Measurements from ENCODE around the gene RPS16.
"Not testable (repeated sequence)": the region's sequence is repeated elsewhere in the genome, so short reads cannot be mapped to it uniquely, and the experiment has no call there.

The RPS16 gene

GRCh38 chr19:39472746-39473442, 37.1 kb upstream of the RPS16 start:
- no peak overlapping the region for H3K4me3 ChIP-seq (ENCODE audit: low read depth, low read length)
- H3K9me3 ChIP-seq (ENCODE audit: control insufficient read depth, insufficient read depth, low read length) = no peaks in the 10 kb centered on the region
- no peak overlapping the region for H3K9ac ChIP-seq (ENCODE audit: low read depth, low read length)
- peaks cover 83% of the 10 kb centered on the region for H3K36me3 ChIP-seq (ENCODE audit: control insufficient read depth, insufficient read depth, low read length)
- no peaks in the 10 kb centered on the region for H3K27me3 ChIP-seq (ENCODE audit: control insufficient read depth, insufficient read depth, low read length)
- H3K4me1 ChIP-seq (ENCODE audit: control insufficient read depth, insufficient read depth, low read length) = no peaks in the 10 kb centered on the region
- no peak overlapping the region for H3K27ac ChIP-seq (ENCODE audit: low read depth, low read length)

- H3K4me1 ChIP-seq (ENCODE audit: control insufficient read depth, insufficient read depth, low read length) = no peaks in the 10 kb centered on the region
- H3K36me3 ChIP-seq (ENCODE audit: control insufficient read depth, insufficient read depth, low read length) = peaks cover 91% of the 10 kb centered on the region
- H3K27ac ChIP-seq (ENCODE audit: low read depth, low read length) = no peak overlapping the region
Measured at GRCh38 chr19:39471756-39472536, 36.2 kb upstream of the RPS16 start.

GRCh38 chr19:39470724-39471339, 35.1 kb upstream of the RPS16 start:
- H3K36me3 ChIP-seq (ENCODE audit: control insufficient read depth, insufficient read depth, low read length) = peaks cover 90% of the 10 kb centered on the region
- H3K4me1 ChIP-seq (ENCODE audit: control insufficient read depth, insufficient read depth, low read length) = no peaks in the 10 kb centered on the region
- H3K9ac ChIP-seq (ENCODE audit: low read depth, low read length) = no peak overlapping the region
- no peak overlapping the region for H3K4me3 ChIP-seq (ENCODE audit: low read depth, low read length)
- H3K9me3 ChIP-seq (ENCODE audit: control insufficient read depth, insufficient read depth, low read length) = no peaks in the 10 kb centered on the region
- H3K27ac ChIP-seq (ENCODE audit: low read depth, low read length) = no peak overlapping the region
- no peaks in the 10 kb centered on the region for H3K27me3 ChIP-seq (ENCODE audit: control insufficient read depth, insufficient read depth, low read length)

More at GRCh38 chr19:39471756-39472536, 36.2 kb upstream of the RPS16 start:
- Histone ChIP-seq H3K9me3 (ENCODE audit: control insufficient read depth, insufficient read depth, low read length) (no peaks in the 10 kb centered on the region), H3K27me3 (ENCODE audit: control insufficient read depth, insufficient read depth, low read length) (no peaks in the 10 kb centered on the region), H3K4me3 (ENCODE audit: low read depth, low read length) (no peak overlapping the region), H3K9ac (ENCODE audit: low read depth, low read length) (no peak overlapping the region)

- Histone ChIP-seq H3K36me3 (ENCODE audit: control insufficient read depth, insufficient read depth, low read length) (peaks cover 94% of the 10 kb centered on the region), H3K27ac (ENCODE audit: low read depth, low read length) (no peak overlapping the region), H3K4me3 (ENCODE audit: low read depth, low read length) (no peak overlapping the region), H3K4me1 (ENCODE audit: control insufficient read depth, insufficient read depth, low read length) (no peaks in the 10 kb centered on the region), H3K9me3 (ENCODE audit: control insufficient read depth, insufficient read depth, low read length) (no peaks in the 10 kb centered on the region), H3K27me3 (ENCODE audit: control insufficient read depth, insufficient read depth, low read length) (no peaks in the 10 kb centered on the region), H3K9ac (ENCODE audit: low read depth, low read length) (no peak overlapping the region)
Measured at GRCh38 chr19:39469567-39469966, 33.8 kb upstream of the RPS16 start.

GRCh38 chr19:39469036-39469435, 33.3 kb upstream of the RPS16 start:
- H3K27me3 ChIP-seq (ENCODE audit: control insufficient read depth, insufficient read depth, low read length) = no peaks in the 10 kb centered on the region
- H3K4me1 ChIP-seq (ENCODE audit: control insufficient read depth, insufficient read depth, low read length) = no peaks in the 10 kb centered on the region
- no peak overlapping the region for H3K4me3 ChIP-seq (ENCODE audit: low read depth, low read length)
- no peaks in the 10 kb centered on the region for H3K9me3 ChIP-seq (ENCODE audit: control insufficient read depth, insufficient read depth, low read length)
- H3K36me3 ChIP-seq (ENCODE audit: control insufficient read depth, insufficient read depth, low read length) = peaks cover 94% of the 10 kb centered on the region
- no peak overlapping the region for H3K9ac ChIP-seq (ENCODE audit: low read depth, low read length)
- no peak overlapping the region for H3K27ac ChIP-seq (ENCODE audit: low read depth, low read length)

- peaks cover 93% of the 10 kb centered on the region for H3K36me3 ChIP-seq (ENCODE audit: control insufficient read depth, insufficient read depth, low read length)
- H3K27me3 ChIP-seq (ENCODE audit: control insufficient read depth, insufficient read depth, low read length) = no peaks in the 10 kb centered on the region
- H3K9ac ChIP-seq (ENCODE audit: low read depth, low read length) = no peak overlapping the region
- no peaks in the 10 kb centered on the region for H3K9me3 ChIP-seq (ENCODE audit: control insufficient read depth, insufficient read depth, low read length)
- H3K4me3 ChIP-seq (ENCODE audit: low read depth, low read length) = no peak overlapping the region
- H3K27ac ChIP-seq (ENCODE audit: low read depth, low read length) = no peak overlapping the region
- H3K4me1 ChIP-seq (ENCODE audit: control insufficient read depth, insufficient read depth, low read length) = no peaks in the 10 kb centered on the region
Measured at GRCh38 chr19:39467941-39468340, 32.2 kb upstream of the RPS16 start.

GRCh38 chr19:39465956-39466747, 30.4 kb upstream of the RPS16 start:
- Histone ChIP-seq H3K27me3 (ENCODE audit: control insufficient read depth, insufficient read depth, low read length) (no peaks in the 10 kb centered on the region), H3K4me3 (ENCODE audit: low read depth, low read length) (no peak overlapping the region), H3K9ac (ENCODE audit: low read depth, low read length) (no peak overlapping the region), H3K4me1 (ENCODE audit: control insufficient read depth, insufficient read depth, low read length) (no peaks in the 10 kb centered on the region), H3K9me3 (ENCODE audit: control insufficient read depth, insufficient read depth, low read length) (no peaks in the 10 kb centered on the region), H3K36me3 (ENCODE audit: control insufficient read depth, insufficient read depth, low read length) (peaks cover 83% of the 10 kb centered on the region), H3K27ac (ENCODE audit: low read depth, low read length) (no peak overlapping the region)

GRCh38 chr19:39463403-39463802, 27.7 kb upstream of the RPS16 start:
- Histone ChIP-seq H3K36me3 (ENCODE audit: control insufficient read depth, insufficient read depth, low read length) (peaks cover 83% of the 10 kb centered on the region), H3K4me3 (ENCODE audit: low read depth, low read length) (no peak overlapping the region), H3K27me3 (ENCODE audit: control insufficient read depth, insufficient read depth, low read length) (no peaks in the 10 kb centered on the region), H3K9ac (ENCODE audit: low read depth, low read length) (no peak overlapping the region), H3K27ac (ENCODE audit: low read depth, low read length) (no peak overlapping the region), H3K4me1 (ENCODE audit: control insufficient read depth, insufficient read depth, low read length) (no peaks in the 10 kb centered on the region), H3K9me3 (ENCODE audit: control insufficient read depth, insufficient read depth, low read length) (no peaks in the 10 kb centered on the region)

- H3K27me3 ChIP-seq (ENCODE audit: control insufficient read depth, insufficient read depth, low read length); H3K9ac ChIP-seq (ENCODE audit: low read depth, low read length); H3K4me1 ChIP-seq (ENCODE audit: control insufficient read depth, insufficient read depth, low read length); H3K9me3 ChIP-seq (ENCODE audit: control insufficient read depth, insufficient read depth, low read length); H3K4me3 ChIP-seq (ENCODE audit: low read depth, low read length); H3K27ac ChIP-seq (ENCODE audit: low read depth, low read length): not testable (repeated sequence)
- peaks cover 52% of the 10 kb centered on the region for H3K36me3 ChIP-seq (ENCODE audit: control insufficient read depth, insufficient read depth, low read length)
Measured at GRCh38 chr19:39451257-39451656, 15.5 kb upstream of the RPS16 start.

- Histone ChIP-seq H3K27ac (ENCODE audit: low read depth, low read length) (no peak overlapping the region), H3K36me3 (ENCODE audit: control insufficient read depth, insufficient read depth, low read length) (peaks cover 47% of the 10 kb centered on the region), H3K4me3 (ENCODE audit: low read depth, low read length) (no peak overlapping the region), H3K9ac (ENCODE audit: low read depth, low read length) (no peak overlapping the region), H3K27me3 (ENCODE audit: control insufficient read depth, insufficient read depth, low read length) (no peaks in the 10 kb centered on the region), H3K4me1 (ENCODE audit: control insufficient read depth, insufficient read depth, low read length) (no peaks in the 10 kb centered on the region), H3K9me3 (ENCODE audit: control insufficient read depth, insufficient read depth, low read length) (no peaks in the 10 kb centered on the region)
Measured at GRCh38 chr19:39449116-39449797, 13.5 kb upstream of the RPS16 start.
